Inflammatory macrophage (primary cell): ENCODE measurements around the gene ZNF669.
"Not testable (repeated sequence)": the region's sequence is repeated elsewhere in the genome, so short reads cannot be mapped to it uniquely, and the experiment has no call there.

Experiments
- DNase-seq, 2 donors: peaks; one replicate each; pipeline ENCODE4 v3.0.0-alpha.2; 2020 to 2022
- total RNA-seq, 18 experiments: gene quantifications; one replicate each; lab custom pipeline; 2026; ENCODE audit warnings: mixed read lengths in 6 of 18, inconsistent platforms in 2 of 18; lab: John Stamatoyannopoulos, UW

Gene ZNF669
- 3.2 to 9.9 (median 6.3) reads per million in 18 experiments for total RNA-seq

- DNase-seq, result peak; percentile 98
These were observed at the start of gene ZNF669 for GRCh38 chr1:247103859-247104591. TSS of gene ZNF669 (minus strand) at chr1:247104356. CDS start at chr1:247104199, 157 bp downstream.

- DNase-seq, result no peak
These were observed 43.6 kb upstream of the ZNF669 start for GRCh38 chr1:247147781-247148180.

GRCh38 chr1:247147120-247147519, 43.0 kb upstream of the ZNF669 start:
- not testable (repeated sequence) for DNase-seq

GRCh38 chr1:247146671-247147070, 42.5 kb upstream of the ZNF669 start:
- DNase-seq, result no peak

GRCh38 chr1:247145279-247145678, 41.1 kb upstream of the ZNF669 start:
- no peak for DNase-seq

- not testable (repeated sequence) for DNase-seq
These were observed 35.4 kb upstream of the ZNF669 start for GRCh38 chr1:247139557-247139956.

GRCh38 chr1:247131236-247131635, 27.1 kb upstream of the ZNF669 start:
- no peak for DNase-seq

- DNase-seq, result peak in 1 of 2 donors; percentile 13
These were observed 23.5 kb upstream of the ZNF669 start for GRCh38 chr1:247127519-247128282.

GRCh38 chr1:247126601-247127000, 22.4 kb upstream of the ZNF669 start:
- DNase-seq, result not testable (repeated sequence)

GRCh38 chr1:247126166-247126565, 22.0 kb upstream of the ZNF669 start:
- not testable (repeated sequence) for DNase-seq

- DNase-seq, result no peak
These were observed 17.2 kb upstream of the ZNF669 start for GRCh38 chr1:247121382-247121781.

GRCh38 chr1:247120408-247120668, 16.2 kb upstream of the ZNF669 start:
- DNase-seq, result not testable (repeated sequence)

- DNase-seq, result no peak
These were observed 15.6 kb upstream of the ZNF669 start for GRCh38 chr1:247119600-247120407.

GRCh38 chr1:247118946-247119446, 14.8 kb upstream of the ZNF669 start:
- no peak for DNase-seq

GRCh38 chr1:247115545-247115944, 11.4 kb upstream of the ZNF669 start:
- DNase-seq, result no peak

GRCh38 chr1:247115141-247115510, 11.0 kb upstream of the ZNF669 start:
- DNase-seq, result no peak

- no peak for DNase-seq
These were observed 10.4 kb upstream of the ZNF669 start for GRCh38 chr1:247114351-247115140.

GRCh38 chr1:247113733-247114271, 9.6 kb upstream of the ZNF669 start:
- no peak for DNase-seq

- DNase-seq, result no peak
These were observed 8.9 kb upstream of the ZNF669 start for GRCh38 chr1:247113094-247113497.

- DNase-seq, result no peak
These were observed 8.3 kb upstream of the ZNF669 start for GRCh38 chr1:247112479-247112781.

GRCh38 chr1:247111700-247112478, 7.7 kb upstream of the ZNF669 start:
- DNase-seq, result peak; percentile 55 to 60
